Endothelial cell of umbilical vein (primary cell): ENCODE data around the gene PRKCI. TPM values are rescaled to one million over a fixed set of nuclear protein-coding genes. Genes with fewer than 3 reads are reported as not detected.

Experiments
- BruUV-seq: library from RNA; stranded (reverse); fragments of 400-500 nt; replicated peaks from 2 replicates; lab custom pipeline; 2021; lab: Mats Ljungman, UMichigan
- CTCF ChIA-PET: fragments of 300-600, 350-600 bp; sonication (Branson Sonifier 250); formaldehyde crosslinking; loops from one replicate; lab custom pipeline; 2021; ENCODE audit warnings: antibody characterized with exemption, inconsistent platforms; lab: Charles Lee
- POLR2A ChIA-PET: fragments of 300-600, 350-600 bp; sonication (Branson Sonifier 250); formaldehyde crosslinking; loops from one replicate; lab custom pipeline; 2021; ENCODE audit warnings: antibody characterized with exemption, inconsistent platforms; lab: Charles Lee
- DNase-seq: peaks from one replicate; pipeline ENCODE4 v3.0.0-alpha.2; 2011; ENCODE audit warnings: low read depth, low spot score
- FAIRE-seq: peaks from 2 replicates; lab custom pipeline; 2011; peaks lifted over from hg19 to GRCh38; lab: Jason Lieb, UNC
- H2AFZ ChIP-seq: 2 replicates; pipeline ENCODE4 v1.6.0; 2012; ENCODE audit warnings: low read depth, low read length, control low read depth, inconsistent platforms
- H3K27ac ChIP-seq: 2 replicates; pipeline ENCODE4 v1.5.1; 2011; ENCODE audit warnings: low read depth, mild to moderate bottlenecking, control low read depth, low read length, moderate library complexity; ENCODE audit not compliant: insufficient read depth
- H3K27me3 ChIP-seq, 2 experiments: 2 replicates each; pipeline versions ENCODE4 v1.6.0 to v1.6.1; 2011; ENCODE audit warnings: low read length in 2 of 2, mixed read lengths in 1 of 2; ENCODE audit not compliant: control insufficient read depth in 2 of 2, insufficient read depth in 2 of 2
- H3K36me3 ChIP-seq, 2 experiments: 2 replicates in 1 of 2; 3 replicates in 1 of 2; pipeline ENCODE4 v1.5.1; 2011; ENCODE audit warnings: low read length in 2 of 2, mild to moderate bottlenecking in 1 of 2, moderate library complexity in 1 of 2; ENCODE audit not compliant: control insufficient read depth in 2 of 2, insufficient read depth in 2 of 2; ENCODE audit errors: extremely low read depth in 1 of 2
- H3K4me1 ChIP-seq: 3 replicates; pipeline ENCODE4 v1.5.1; 2011; ENCODE audit warnings: mild to moderate bottlenecking, low read length; ENCODE audit not compliant: control insufficient read depth, insufficient read depth; ENCODE audit errors: extremely low read depth
- H3K4me2 ChIP-seq: 2 replicates; pipeline ENCODE4 v1.6.1; 2011; ENCODE audit warnings: low read length, control low read depth, mixed read lengths; ENCODE audit not compliant: insufficient read depth
- H3K4me3 ChIP-seq, 3 experiments: fragments of 200-600 bp in 1 of 3; sonication (generic), shearing (Covaris generic) in 1 of 3; replicated peaks in 1 of 3; 2 replicates each; pipeline ENCODE4 v1.5.1; 2011 to 2016; ENCODE audit warnings: control low read depth in 3 of 3, low read length in 3 of 3, mild to moderate bottlenecking in 2 of 3, inconsistent platforms in 1 of 3, low read depth in 1 of 3, moderate library complexity in 1 of 3; ENCODE audit not compliant: insufficient read depth in 1 of 3
- H3K79me2 ChIP-seq: 2 replicates; pipeline ENCODE4 v1.6.0; 2012; ENCODE audit warnings: low read length, inconsistent platforms; ENCODE audit not compliant: control insufficient read depth, insufficient read depth
- H3K9ac ChIP-seq: replicated peaks from 2 replicates; pipeline ENCODE3; 2011; ENCODE audit warnings: low read length, control low read depth; ENCODE audit not compliant: insufficient read depth; ENCODE audit errors: extremely low read depth
- H3K9me1 ChIP-seq: replicated peaks from 3 replicates; pipeline ENCODE4 v1.6.0; 2011; ENCODE audit warnings: mild to moderate bottlenecking, low read length; ENCODE audit not compliant: control insufficient read depth, insufficient read depth; ENCODE audit errors: extremely low read depth
- H3K9me3 ChIP-seq: replicated peaks from 2 replicates; pipeline ENCODE4 v1.5.1; 2012; ENCODE audit warnings: low read length, inconsistent platforms; ENCODE audit not compliant: control insufficient read depth, insufficient read depth
- H4K20me1 ChIP-seq: replicated peaks from 2 replicates; pipeline ENCODE3; 2011; ENCODE audit warnings: mild to moderate bottlenecking, low read length; ENCODE audit not compliant: control insufficient read depth, insufficient read depth; ENCODE audit errors: extremely low read depth
- CTCF ChIP-seq, 2 donors: IDR thresholded peaks; 1 replicate in 1 of 2; 2 replicates in 1 of 2; pipeline ENCODE4 v1.5.1; 2011; ENCODE audit warnings: low read length in 2 of 2, mild to moderate bottlenecking in 2 of 2, moderate library complexity in 2 of 2, control low read depth in 1 of 2, inconsistent platforms in 1 of 2, low read depth in 1 of 2; ENCODE audit not compliant: insufficient read depth in 1 of 2; ENCODE audit errors: extremely low read depth in 1 of 2
- EZH2 ChIP-seq: IDR thresholded peaks from 2 replicates; pipeline ENCODE4 v1.6.1; 2012; ENCODE audit warnings: borderline replicate concordance, low read depth, mild to moderate bottlenecking, moderate library complexity, low read length, inconsistent platforms; ENCODE audit not compliant: severe bottlenecking
- FOS ChIP-seq: IDR thresholded peaks from 2 replicates; pipeline ENCODE4 v1.6.1; 2011; ENCODE audit warnings: mild to moderate bottlenecking, low read length, moderate library complexity, borderline replicate concordance; ENCODE audit not compliant: insufficient read depth
- GATA2 ChIP-seq: IDR thresholded peaks from 2 replicates; pipeline ENCODE4 v1.7.0; 2011; ENCODE audit warnings: low read depth, mild to moderate bottlenecking, moderate library complexity, mixed read lengths, low read length; ENCODE audit not compliant: insufficient read length, insufficient read depth
- JUN ChIP-seq: IDR thresholded peaks from 2 replicates; pipeline ENCODE4 v1.6.1; 2011; ENCODE audit warnings: borderline replicate concordance, low read depth; ENCODE audit not compliant: insufficient read length, insufficient read depth
- MAX ChIP-seq: IDR thresholded peaks from 2 replicates; pipeline ENCODE4 v1.6.1; 2011; ENCODE audit not compliant: insufficient read depth, insufficient read length
- MYC ChIP-seq: IDR thresholded peaks from one replicate; pipeline ENCODE4 v1.6.1; 2011; ENCODE audit warnings: mild to moderate bottlenecking, low read depth, low read length
- POLR2A ChIP-seq: IDR thresholded peaks from 2 replicates; pipeline ENCODE4 v1.6.1; 2012; ENCODE audit warnings: low read depth, mild to moderate bottlenecking, control low read depth, low read length
- POLR2AphosphoS5 ChIP-seq: IDR thresholded peaks from 2 replicates; pipeline ENCODE4 v1.6.1; 2012; ENCODE audit warnings: low read depth, mild to moderate bottlenecking, control low read depth, low read length, moderate library complexity; ENCODE audit not compliant: insufficient read depth
- dilution Hi-C: fragments of 300-500 bp; cut with MboI; formaldehyde crosslinking; loops from one replicate; pipeline ENCODE4 v1.15.0; 2019; ENCODE audit warnings: low sequenced_read_pairs; ENCODE audit not compliant: extremely low pct_ligation_motif_present
- intact Hi-C: fragments of 100-400 bp; cut with micrococcal nuclease; formaldehyde crosslinking; loops from one replicate; pipeline ENCODE4 v1.10.0; 2022
- polyA plus RNA-seq, 4 experiments: library from polyadenylated mRNA; depleted of rRNA in 3 of 4; stranded (reverse) in 3 of 4; unstranded in 1 of 4; fragments of >200 nt; gene quantifications; 2 replicates each; pipeline versions ENCODE4 v1.2.1 to v1.2.3, GENCODE V29; 2011 to 2012; ENCODE audit warnings: missing spikeins in 1 of 4
- total RNA-seq: library from RNA; stranded (reverse); gene quantifications from 2 replicates; pipeline ENCODE4 v1.2.3, GENCODE V29; 2021

Gene PRKCI
- total and polyA plus RNA-seq, 2 donors (not counting 3 experiments of a cell fraction or from before 2014, with no cell fraction given) = 7.1 to 23.9 TPM

DNA sequence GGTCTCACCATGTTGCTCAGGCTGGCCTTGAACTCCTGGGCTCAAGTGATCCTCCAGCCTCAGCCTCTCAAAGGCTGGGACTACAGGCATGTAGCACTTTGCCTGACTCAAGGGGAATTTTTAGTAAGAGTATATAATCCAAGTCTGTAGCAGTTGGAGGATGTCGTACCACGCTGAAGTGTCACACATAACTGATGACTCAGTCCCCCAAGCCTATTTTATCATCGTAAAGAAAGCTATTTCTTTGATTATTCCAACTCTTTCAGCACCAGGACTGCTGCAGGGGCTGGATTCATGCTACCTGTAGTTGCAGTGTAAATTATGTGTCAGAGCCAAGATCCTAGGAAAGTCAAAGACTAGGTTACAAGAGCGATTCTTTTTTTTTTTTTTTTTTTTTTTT, 1.4 kb upstream of the PRKCI start:
- dilution Hi-C loops (no loop called here), intact Hi-C loops (loop anchor here (5.0 kb wide), 1 partner anchor 136 kb away; the partner anchor contains the start of gene SKIL)
- Histone ChIP-seq H2AFZ (no peak overlapping the region), H3K27ac (no peak overlapping the region), H3K9me3 (no peaks in the 10 kb centered on the region), H3K4me1 (peaks cover 12% of the 10 kb centered on the region), H3K79me2 (peaks cover 16% of the 10 kb centered on the region), H4K20me1 (no peaks in the 10 kb centered on the region), H3K9ac (no peak overlapping the region), H3K4me2 (no peak overlapping the region), H3K9me1 (no peaks in the 10 kb centered on the region), H3K27me3 (no peaks in the 10 kb centered on the region), H3K36me3 (no peaks in the 10 kb centered on the region), H3K4me3 (no peak overlapping the region)
- DNase-seq (no peak), FAIRE-seq (no peak)
- TF ChIP-seq POLR2A (no peak), CTCF (IDR thresholded peaks at IDR 0.05; ENCODE audit: extremely low read depth in 1 of 2, insufficient read depth in 1 of 2, low read depth in 1 of 2, low read length in 2 of 2) (no peak), GATA2 (no peak), EZH2 (no peak), MAX (no peak), JUN (no peak), FOS (no peak), POLR2AphosphoS5 (no peak), MYC (no peak)
- BruUV-seq = no TSS peak
- ChIA-PET POLR2A (no interaction called here), CTCF (no interaction called here)
